ENCODE measurements around the gene CYP1A2. TPM values are rescaled to one million over a fixed set of nuclear protein-coding genes. Genes with fewer than 3 reads are reported as not detected.

Gene CYP1A2
- total and polyA plus RNA-seq, 2 of the 13 experiments (the other 11 are each of a cell fraction or from before 2014, with no cell fraction given), result 0.07 TPM; not detected in 1

DNA sequence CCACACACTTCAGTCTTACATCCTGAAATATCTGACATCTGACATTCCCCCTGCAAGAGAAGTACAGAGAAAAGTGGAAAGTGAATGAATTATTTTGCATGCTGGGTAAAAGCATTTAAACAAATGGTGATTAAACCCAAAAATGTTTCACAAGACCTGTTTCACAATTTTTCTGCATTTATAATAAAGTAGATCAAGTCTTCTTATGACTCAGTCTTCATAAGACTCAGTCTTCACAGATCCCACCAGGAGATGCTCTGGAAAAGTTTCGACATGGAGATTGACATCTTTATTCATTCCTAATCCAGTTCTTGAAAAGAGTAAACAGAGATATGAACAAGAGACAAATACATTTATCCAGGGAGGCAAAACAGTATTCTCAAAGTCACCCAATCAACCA is 39.6 kb upstream of the CYP1A2 start:
- DNase-seq (ENCODE audit: low spot score) (no peak), FAIRE-seq (no peak), ATAC-seq (no peak)
- in situ Hi-C loops (cut with HindIII; ENCODE audit: extremely low pct_ligation_motif_present, low pct_unique_long_range_greater_than_20kb) (no loop called here), intact Hi-C loops (cut with micrococcal nuclease; ENCODE audit: unreplicated experiment) (loop anchor here (10.0 kb wide), 1 partner anchor 56 kb away; no protein-coding TSS in a partner anchor)
- ChIA-PET CTCF (ENCODE audit: low intra/inter-chr PET ratio, low total read pairs) (no interaction called here), POLR2A (no interaction called here)
- no peak overlapping the region for H3K4me2 ChIP-seq (ENCODE audit: low read depth, low read length)
- H3K27me3 ChIP-seq (ENCODE audit: control insufficient read depth in 1 of 2, insufficient read depth in 2 of 2, low read length in 2 of 2), result no peaks in the 10 kb centered on the region
- no peaks in the 10 kb centered on the region for H3K36me3 ChIP-seq (replicated peaks in 1 of 2; ENCODE audit: control insufficient read depth in 1 of 2, insufficient read depth in 2 of 2, low read length in 2 of 2)
- no TSS peak for BruUV-seq (replicated peaks)
- no peaks in the 10 kb centered on the region for H3K9me3 ChIP-seq (ENCODE audit: low read length)
- TF ChIP-seq RBFOX2 (IDR thresholded peaks at IDR 0.05; ENCODE audit: low read depth, low read length) (no peak), TARDBP (CRISPR knock-in tag; IDR thresholded peaks at IDR 0.05) (no peak), FLYWCH1 (CRISPR knock-in tag; IDR thresholded peaks at IDR 0.05) (no peak), JUN (CRISPR knock-in tag; IDR thresholded peaks at IDR 0.05) (no peak), ZNF235 (CRISPR knock-in tag; IDR thresholded peaks at IDR 0.05; ENCODE audit: borderline replicate concordance) (no peak), ZNF792 (CRISPR knock-in tag; IDR thresholded peaks at IDR 0.05) (no peak), TCF7L2 (IDR thresholded peaks at IDR 0.05; ENCODE audit: low read depth, low read length) (no peak), FOXC1 (CRISPR knock-in tag; IDR thresholded peaks at IDR 0.05; ENCODE audit: borderline replicate concordance) (no peak), ATF1 (CRISPR knock-in tag; IDR thresholded peaks at IDR 0.05) (no peak), ZNF292 (CRISPR knock-in tag; IDR thresholded peaks at IDR 0.05; ENCODE audit: borderline replicate concordance, low read depth) (no peak)
- TF ChIP-seq, protein P1, sequence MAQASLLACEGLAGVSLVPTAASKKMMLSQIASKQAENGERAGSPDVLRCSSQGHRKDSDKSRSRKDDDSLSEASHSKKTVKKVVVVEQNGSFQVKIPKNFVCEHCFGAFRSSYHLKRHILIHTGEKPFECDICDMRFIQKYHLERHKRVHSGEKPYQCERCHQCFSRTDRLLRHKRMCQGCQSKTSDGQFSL (CRISPR knock-in tag; IDR thresholded peaks at IDR 0.05), result no peak
- TF ChIP-seq, protein P2, sequence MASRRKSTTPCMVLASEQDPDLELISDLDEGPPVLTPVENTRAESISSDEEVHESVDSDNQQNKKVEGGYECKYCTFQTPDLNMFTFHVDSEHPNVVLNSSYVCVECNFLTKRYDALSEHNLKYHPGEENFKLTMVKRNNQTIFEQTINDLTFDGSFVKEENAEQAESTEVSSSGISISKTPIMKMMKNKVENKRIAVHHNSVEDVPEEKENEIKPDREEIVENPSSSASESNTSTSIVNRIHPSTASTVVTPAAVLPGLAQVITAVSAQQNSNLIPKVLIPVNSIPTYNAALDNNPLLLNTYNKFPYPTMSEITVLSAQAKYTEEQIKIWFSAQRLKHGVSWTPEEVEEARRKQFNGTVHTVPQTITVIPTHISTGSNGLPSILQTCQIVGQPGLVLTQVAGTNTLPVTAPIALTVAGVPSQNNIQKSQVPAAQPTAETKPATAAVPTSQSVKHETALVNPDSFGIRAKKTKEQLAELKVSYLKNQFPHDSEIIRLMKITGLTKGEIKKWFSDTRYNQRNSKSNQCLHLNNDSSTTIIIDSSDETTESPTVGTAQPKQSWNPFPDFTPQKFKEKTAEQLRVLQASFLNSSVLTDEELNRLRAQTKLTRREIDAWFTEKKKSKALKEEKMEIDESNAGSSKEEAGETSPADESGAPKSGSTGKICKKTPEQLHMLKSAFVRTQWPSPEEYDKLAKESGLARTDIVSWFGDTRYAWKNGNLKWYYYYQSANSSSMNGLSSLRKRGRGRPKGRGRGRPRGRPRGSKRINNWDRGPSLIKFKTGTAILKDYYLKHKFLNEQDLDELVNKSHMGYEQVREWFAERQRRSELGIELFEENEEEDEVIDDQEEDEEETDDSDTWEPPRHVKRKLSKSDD (CRISPR knock-in tag; IDR thresholded peaks at IDR 0.05; ENCODE audit: low read depth), result no peak
- TF ChIP-seq, protein P3, sequence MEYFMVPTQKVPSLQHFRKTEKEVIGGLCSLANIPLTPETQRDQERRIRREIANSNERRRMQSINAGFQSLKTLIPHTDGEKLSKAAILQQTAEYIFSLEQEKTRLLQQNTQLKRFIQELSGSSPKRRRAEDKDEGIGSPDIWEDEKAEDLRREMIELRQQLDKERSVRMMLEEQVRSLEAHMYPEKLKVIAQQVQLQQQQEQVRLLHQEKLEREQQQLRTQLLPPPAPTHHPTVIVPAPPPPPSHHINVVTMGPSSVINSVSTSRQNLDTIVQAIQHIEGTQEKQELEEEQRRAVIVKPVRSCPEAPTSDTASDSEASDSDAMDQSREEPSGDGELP (IDR thresholded peaks at IDR 0.05; ENCODE audit: borderline replicate concordance, low read depth), result no peak
- TF ChIP-seq, protein P4, sequence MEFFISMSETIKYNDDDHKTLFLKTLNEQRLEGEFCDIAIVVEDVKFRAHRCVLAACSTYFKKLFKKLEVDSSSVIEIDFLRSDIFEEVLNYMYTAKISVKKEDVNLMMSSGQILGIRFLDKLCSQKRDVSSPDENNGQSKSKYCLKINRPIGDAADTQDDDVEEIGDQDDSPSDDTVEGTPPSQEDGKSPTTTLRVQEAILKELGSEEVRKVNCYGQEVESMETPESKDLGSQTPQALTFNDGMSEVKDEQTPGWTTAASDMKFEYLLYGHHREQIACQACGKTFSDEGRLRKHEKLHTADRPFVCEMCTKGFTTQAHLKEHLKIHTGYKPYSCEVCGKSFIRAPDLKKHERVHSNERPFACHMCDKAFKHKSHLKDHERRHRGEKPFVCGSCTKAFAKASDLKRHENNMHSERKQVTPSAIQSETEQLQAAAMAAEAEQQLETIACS (CRISPR knock-in tag; IDR thresholded peaks at IDR 0.05), result no peak
- 0% methylated on average over 1 of the region's 1 CpG for WGBS (ENCODE audit: low lambda C conversion rate)
- H3K27ac ChIP-seq (ENCODE audit: extremely low read length, insufficient read depth, low read length), result no peak overlapping the region
- H3K9ac ChIP-seq (ENCODE audit: insufficient read depth, low read depth, low read length), result no peak overlapping the region
- no peak overlapping the region for H3K4me3 ChIP-seq (replicated peaks in 1 of 3; ENCODE audit: insufficient read depth in 1 of 3, low read depth in 2 of 3, low read length in 3 of 3)
- no peak overlapping the region for H2AFZ ChIP-seq (ENCODE audit: low read length)
- peaks cover 13% of the 10 kb centered on the region; the same call in 1 of the 2 replicates for H3K4me1 ChIP-seq (ENCODE audit: insufficient read depth, low read length)
- no peaks in the 10 kb centered on the region for H3K79me2 ChIP-seq (ENCODE audit: insufficient read depth, low read length)
- no peaks in the 10 kb centered on the region for H4K20me1 ChIP-seq (ENCODE audit: insufficient read depth, low read length)
